Measurements from ENCODE around the gene STIP1.

STIP1 gene

DNA sequence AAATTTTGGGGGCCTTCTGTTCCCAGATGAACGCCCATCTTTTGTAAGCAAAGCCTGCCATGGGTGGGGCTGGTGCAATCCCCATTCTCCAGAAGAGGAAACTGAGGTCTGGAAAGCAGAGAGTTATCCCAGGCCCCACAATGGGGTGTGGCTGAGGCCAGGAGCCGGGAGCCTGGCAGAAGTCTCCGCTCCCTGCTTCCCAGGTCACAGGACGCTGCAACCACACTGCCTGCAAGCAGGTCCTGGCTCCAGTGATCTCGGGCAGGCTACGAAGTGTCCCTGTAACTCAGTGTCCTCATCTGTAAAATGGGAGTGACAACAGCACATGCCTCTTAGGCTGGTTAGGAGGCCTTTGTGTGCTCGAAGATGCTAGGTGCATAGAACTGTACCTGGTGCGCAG lies 67.1 kb downstream of the STIP1 start:
- no peak for DNase-seq

DNA sequence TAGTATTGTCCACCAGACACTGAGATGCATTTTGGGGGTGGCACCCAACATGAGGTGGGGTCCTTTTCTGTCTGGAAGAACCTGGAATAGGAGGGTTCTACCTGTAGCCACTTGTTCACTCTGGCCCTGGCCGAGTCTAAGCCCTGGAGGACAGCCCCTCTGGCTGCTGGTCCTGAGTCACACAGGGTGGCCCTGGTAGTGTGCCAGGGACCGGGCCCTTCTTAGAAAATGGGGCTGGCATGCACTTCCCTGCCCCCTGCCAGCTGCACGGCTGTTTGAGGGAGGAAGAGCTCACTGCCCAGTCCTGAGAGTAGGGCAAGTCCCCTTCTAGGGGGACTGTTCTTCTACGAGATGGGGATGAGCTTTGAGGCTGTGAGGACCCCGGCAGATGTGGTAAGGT lies 67.5 kb downstream of the STIP1 start:
- DNase-seq: no peak

Data from NCI-H774 (cell line).